H1 (cell line): Measurements from ENCODE around the gene TMED10. TPM values are rescaled to one million over a fixed set of nuclear protein-coding genes. Genes with fewer than 3 reads are reported as not detected.

ENCODE experiments used
- CTCF ChIA-PET: fragments of 300-600 bp; sonication (Branson Sonifier 250); formaldehyde crosslinking; loops from one replicate; lab custom pipeline; 2021; ENCODE audit not compliant: partially characterized antibody; lab: Charles Lee
- POLR2A ChIA-PET: fragments of 300-600 bp; sonication (Branson Sonifier 250); formaldehyde crosslinking; loops from one replicate; lab custom pipeline; 2021; ENCODE audit warnings: inconsistent platforms; ENCODE audit not compliant: partially characterized antibody; lab: Charles Lee
- DNase-seq, 2 experiments: peaks; one replicate each; pipeline versions ENCODE4 v3.0.0 to v3.0.0-alpha.2; 2010 to 2022; ENCODE audit warnings: low spot score in 2 of 2, low read depth in 1 of 2, mixed read lengths in 1 of 2
- FAIRE-seq: peaks from 2 replicates; lab custom pipeline; 2011; peaks lifted over from hg19 to GRCh38; lab: Jason Lieb, UNC
- H2AFZ ChIP-seq: 2 replicates; pipeline ENCODE4 v1.8.1; 2012; ENCODE audit warnings: low read length, inconsistent platforms
- H2AK5ac ChIP-seq: 2 replicates; pipeline ENCODE4 v1.6.1; 2013; ENCODE audit warnings: low read depth, low read length
- H2BK120ac ChIP-seq: replicated peaks from 2 replicates; pipeline ENCODE3; 2013; ENCODE audit warnings: low read depth, low read length, inconsistent platforms
- H2BK12ac ChIP-seq: 2 replicates; pipeline ENCODE4 v1.6.1; 2013; ENCODE audit warnings: low read depth, low read length
- H2BK15ac ChIP-seq: 2 replicates; pipeline ENCODE4 v1.6.1; 2013; ENCODE audit warnings: low read length
- H2BK20ac ChIP-seq: 2 replicates; pipeline ENCODE4 v1.6.1; 2013; ENCODE audit warnings: low read length
- H2BK5ac ChIP-seq: 2 replicates; pipeline ENCODE4 v1.6.1; 2013; ENCODE audit warnings: low read depth, low read length
- H3K14ac ChIP-seq: 2 replicates; pipeline ENCODE4 v1.6.1; 2013; ENCODE audit warnings: inconsistent platforms; ENCODE audit not compliant: insufficient read length
- H3K18ac ChIP-seq: 2 replicates; pipeline ENCODE4 v1.6.1; 2013; ENCODE audit warnings: low read length; ENCODE audit errors: extremely low read depth
- H3K23ac ChIP-seq: 2 replicates; pipeline ENCODE4 v1.6.1; 2013; ENCODE audit warnings: inconsistent platforms; ENCODE audit not compliant: insufficient read length
- H3K23me2 ChIP-seq: 2 replicates; pipeline ENCODE4 v1.6.1; 2013; ENCODE audit warnings: low read depth, low read length
- H3K27ac ChIP-seq: 2 replicates; pipeline ENCODE4 v1.6.1; 2011; ENCODE audit warnings: low read depth, low read length, inconsistent platforms
- H3K27me3 ChIP-seq, 4 experiments: replicated peaks in 1 of 4; 1 replicate in 1 of 4; 2 replicates in 3 of 4; pipeline versions ENCODE4 v1.6.1 to v1.8.1; 2011 to 2013; ENCODE audit warnings: low read length in 3 of 4, mild to moderate bottlenecking in 3 of 4, inconsistent platforms in 2 of 4, mixed read lengths in 2 of 4, moderate library complexity in 1 of 4; ENCODE audit not compliant: control insufficient read depth in 3 of 4, insufficient read depth in 3 of 4; ENCODE audit errors: extremely low read depth in 1 of 4
- H3K36me3 ChIP-seq, 4 experiments: 2 replicates each; pipeline versions ENCODE4 v1.6.1 to v1.8.1; 2011 to 2013; ENCODE audit warnings: mild to moderate bottlenecking in 4 of 4, low read length in 3 of 4, moderate library complexity in 2 of 4, control low read depth in 1 of 4, inconsistent platforms in 1 of 4; ENCODE audit not compliant: insufficient read depth in 4 of 4, control insufficient read depth in 2 of 4
- H3K4ac ChIP-seq: replicated peaks from 2 replicates; pipeline ENCODE3; 2013; ENCODE audit warnings: low read length, low read depth, mixed read lengths, inconsistent platforms; ENCODE audit not compliant: insufficient read length
- H3K4me1 ChIP-seq, 4 experiments: replicated peaks in 1 of 4; 1 replicate in 1 of 4; 2 replicates in 3 of 4; pipeline versions ENCODE4 v1.6.1 to v1.8.1; 2011 to 2013; ENCODE audit warnings: low read length in 3 of 4, inconsistent platforms in 2 of 4, mixed read lengths in 1 of 4; ENCODE audit not compliant: insufficient read depth in 4 of 4, control insufficient read depth in 3 of 4
- H3K4me2 ChIP-seq, 2 experiments: 2 replicates each; pipeline versions ENCODE4 v1.6.1 to v1.8.1; 2011 to 2013; ENCODE audit warnings: low read depth in 2 of 2, low read length in 2 of 2, control low read depth in 1 of 2, inconsistent platforms in 1 of 2, mild to moderate bottlenecking in 1 of 2; ENCODE audit not compliant: insufficient read depth in 1 of 2
- H3K4me3 ChIP-seq, 4 experiments: fragments of 200-600, 300-600 bp in 1 of 4; sonication (generic), shearing (Covaris generic), sonication (Bioruptor Twin) in 1 of 4; 2 replicates each; pipeline versions ENCODE4 v1.5.1 to v1.8.1; 2011 to 2016; ENCODE audit warnings: low read length in 4 of 4, low read depth in 3 of 4, control low read depth in 2 of 4, inconsistent platforms in 2 of 4, mild to moderate bottlenecking in 2 of 4, mixed read lengths in 1 of 4, moderate library complexity in 1 of 4; ENCODE audit not compliant: insufficient read depth in 2 of 4; ENCODE audit errors: extremely low read depth in 1 of 4
- H3K56ac ChIP-seq: replicated peaks from 2 replicates; pipeline ENCODE3; 2013; ENCODE audit warnings: low read depth, mild to moderate bottlenecking, mixed read lengths, low read length, inconsistent platforms; ENCODE audit not compliant: insufficient read length
- H3K79me1 ChIP-seq: 2 replicates; pipeline ENCODE4 v1.6.1; 2013; ENCODE audit warnings: low read depth, low read length, control low read depth
- H3K79me2 ChIP-seq, 2 experiments: 2 replicates each; pipeline versions ENCODE4 v1.6.1 to v1.8.1; 2012 to 2013; ENCODE audit warnings: low read length in 2 of 2, mild to moderate bottlenecking in 2 of 2, inconsistent platforms in 1 of 2; ENCODE audit not compliant: insufficient read depth in 2 of 2, control insufficient read depth in 1 of 2
- H3K9ac ChIP-seq, 4 experiments: replicated peaks in 1 of 4; 1 replicate in 1 of 4; 2 replicates in 3 of 4; pipeline versions ENCODE4 v1.6.1 to v1.8.1; 2011 to 2013; ENCODE audit warnings: low read depth in 3 of 4, low read length in 3 of 4, control low read depth in 2 of 4, mild to moderate bottlenecking in 2 of 4, moderate library complexity in 2 of 4, inconsistent platforms in 1 of 4; ENCODE audit errors: extremely low read depth in 1 of 4
- H3K9me3 ChIP-seq, 2 experiments: 2 replicates each; pipeline versions ENCODE4 v1.6.1 to v1.8.1; 2012 to 2013; ENCODE audit warnings: mild to moderate bottlenecking in 2 of 2, moderate library complexity in 2 of 2, control low read depth in 1 of 2, inconsistent platforms in 1 of 2, low read depth in 1 of 2, low read length in 1 of 2, mixed read lengths in 1 of 2; ENCODE audit not compliant: insufficient read depth in 2 of 2
- H4K20me1 ChIP-seq, 2 experiments: replicated peaks in 1 of 2; 2 replicates each; pipeline versions ENCODE3 to v1.8.1; 2011 to 2013; ENCODE audit warnings: inconsistent platforms in 2 of 2, low read length in 2 of 2, mild to moderate bottlenecking in 1 of 2; ENCODE audit not compliant: insufficient read depth in 2 of 2, control insufficient read depth in 1 of 2
- H4K5ac ChIP-seq: 2 replicates; pipeline ENCODE4 v1.6.1; 2013; ENCODE audit warnings: low read length, low read depth, mixed read lengths, inconsistent platforms; ENCODE audit not compliant: insufficient read length
- H4K8ac ChIP-seq: 2 replicates; pipeline ENCODE4 v1.8.0; 2013; ENCODE audit warnings: mild to moderate bottlenecking, moderate library complexity, low read length, inconsistent platforms; ENCODE audit not compliant: insufficient read depth; ENCODE audit errors: extremely low read depth
- H4K91ac ChIP-seq: replicated peaks from 2 replicates; pipeline ENCODE3; 2013; ENCODE audit warnings: low read length, mixed read lengths, inconsistent platforms; ENCODE audit not compliant: insufficient read length
- ATF3 ChIP-seq: IDR thresholded peaks from 2 replicates; pipeline ENCODE4 v1.6.1; 2011; ENCODE audit warnings: low read depth, mild to moderate bottlenecking, low read length; ENCODE audit not compliant: insufficient read depth
- BACH1 ChIP-seq: IDR thresholded peaks from 2 replicates; pipeline ENCODE4 v1.6.1; 2012; ENCODE audit warnings: low read length, improper control_type of control experiment
- CBX5 ChIP-seq: fragments of 300-800, 300-1000 bp; sonication (generic); IDR thresholded peaks from 2 replicates; pipeline ENCODE4 v1.7.1; 2016; ENCODE audit warnings: antibody characterized with exemption, low read length, low read depth
- CBX8 ChIP-seq: fragments of 300-800, 300-1000 bp; sonication (generic); IDR thresholded peaks from 2 replicates; pipeline ENCODE4 v1.7.1; 2016; ENCODE audit warnings: low read depth, low read length, borderline replicate concordance
- CHD1 ChIP-seq: IDR thresholded peaks from 2 replicates; pipeline ENCODE4 v1.6.1; 2012; ENCODE audit warnings: low read depth, low read length, improper control_type of control experiment
- CREB1 ChIP-seq: IDR thresholded peaks from 2 replicates; pipeline ENCODE4 v1.6.1; 2012; ENCODE audit warnings: inconsistent platforms
- GTF2F1 ChIP-seq: IDR thresholded peaks from 2 replicates; pipeline ENCODE4 v1.6.1; 2012; ENCODE audit warnings: low read depth, low read length, improper control_type of control experiment, borderline replicate concordance
- POU5F1 ChIP-seq: IDR thresholded peaks from 2 replicates; pipeline ENCODE4 v1.6.1; 2011; ENCODE audit warnings: low read depth, mild to moderate bottlenecking, low read length, moderate library complexity
- RXRA ChIP-seq: IDR thresholded peaks from 2 replicates; pipeline ENCODE4 v1.6.1; 2011; ENCODE audit warnings: low read depth, mild to moderate bottlenecking, low read length, moderate library complexity; ENCODE audit not compliant: insufficient read depth
- SAP30 ChIP-seq: fragments of 300-600 bp; sonication (generic); IDR thresholded peaks from 2 replicates; pipeline ENCODE4 v1.7.1; 2012; ENCODE audit warnings: low read length, moderate library complexity, mild to moderate bottlenecking, inconsistent platforms; ENCODE audit not compliant: insufficient read depth, insufficient replicate concordance
- SIRT6 ChIP-seq: IDR thresholded peaks from one replicate; pipeline ENCODE4 v1.7.1; 2012; ENCODE audit warnings: low read length, inconsistent platforms
- SIX5 ChIP-seq: IDR thresholded peaks from 2 replicates; pipeline ENCODE4 v1.6.1; 2011; ENCODE audit warnings: mild to moderate bottlenecking, low read depth, low read length
- TBP ChIP-seq: IDR thresholded peaks from 2 replicates; pipeline ENCODE4 v1.6.1; 2011; ENCODE audit warnings: low read depth, low read length, improper control_type of control experiment
- WGBS, 2 experiments: shearing (Covaris generic) in 1 of 2; methylation state at CpG; one replicate each; pipeline versions ENCODE4 v1.1.6 to v1.1.7; 2013 to 2015; ENCODE audit warnings: low lambda C conversion rate in 2 of 2, mixed read lengths in 2 of 2, inconsistent platforms in 1 of 2, low coverage in 1 of 2, missing lambda C conversion rate in 1 of 2; ENCODE audit not compliant: insufficient replicate concordance in 2 of 2, insufficient coverage in 1 of 2, insufficient read length in 1 of 2; ENCODE audit errors: extremely low coverage in 1 of 2, missing lambda C conversion rate in 1 of 2; 5-methylcytosine and 5-hydroxymethylcytosine counted together
- polyA plus RNA-seq, 7 experiments: library from polyadenylated mRNA; depleted of rRNA in 3 of 7; stranded (reverse) in 5 of 7; unstranded in 2 of 7; fragments of >200 nt in 5 of 7; fragments of 200-250 nt in 2 of 7; gene quantifications; 1 replicate in 5 of 7; 2 replicates in 1 of 7; 4 replicates in 1 of 7; pipeline versions ENCODE4 v1.2.1 to v1.2.3, GENCODE V29; 2011 to 2013; ENCODE audit warnings: missing spikeins in 2 of 7, mixed read lengths in 2 of 7
- total RNA-seq: library from RNA; stranded (reverse); fragmentation: NEBNext Ultra II Directional; extraction: Animal tissue kit (Norgen Biotek cat#: 25700); gene quantifications from 2 replicates; pipeline ENCODE4 v1.2.1, GENCODE V29; 2021

Gene TMED10
- total and polyA plus RNA-seq, 2 of the 8 experiments (the other 6 are each of a cell fraction or from before 2014, with no cell fraction given): 218 to 250 TPM

- TF ChIP-seq CBX8: no peak
- TF ChIP-seq RXRA: no peak
- no peak for TF ChIP-seq SAP30
- no peak for TF ChIP-seq CHD1
- no peak for TF ChIP-seq ATF3
- TF ChIP-seq CREB1: no peak
- no peak for TF ChIP-seq POU5F1
- TF ChIP-seq BACH1: no peak
- TF ChIP-seq TBP: no peak
- TF ChIP-seq CBX5: no peak
- TF ChIP-seq SIRT6: no peak
- no peak for TF ChIP-seq SIX5
- no peak for TF ChIP-seq GTF2F1
- no peak overlapping the region for H2BK12ac ChIP-seq
- no peaks in the 10 kb centered on the region for H3K23me2 ChIP-seq
- no peaks in the 10 kb centered on the region for H3K27me3 ChIP-seq
- H3K79me1 ChIP-seq: no peaks in the 10 kb centered on the region
- H4K20me1 ChIP-seq: no peaks in the 10 kb centered on the region
- no peak overlapping the region for H3K14ac ChIP-seq
- no peak overlapping the region for H3K4ac ChIP-seq
- no peaks in the 10 kb centered on the region for H3K36me3 ChIP-seq
- FAIRE-seq (no peak), DNase-seq (no peak)
- H3K23ac ChIP-seq: no peak overlapping the region
- H3K79me2 ChIP-seq: no peaks in the 10 kb centered on the region
- no peak overlapping the region for H3K9ac ChIP-seq
- no peak overlapping the region for H3K27ac ChIP-seq
- H2BK120ac ChIP-seq: no peak overlapping the region
- no peaks in the 10 kb centered on the region for H3K9me3 ChIP-seq
- no peak overlapping the region for H4K8ac ChIP-seq
- WGBS, 2 experiments: 95% methylated on average over 2 of the region's 2 CpGs; no CpG with 5 or more reads in 1 of the 2 experiments
- H2AK5ac ChIP-seq: no peak overlapping the region
- H3K56ac ChIP-seq: no peak overlapping the region
- H4K5ac ChIP-seq: no peak overlapping the region
- no peak overlapping the region for H2BK20ac ChIP-seq
- CTCF ChIA-PET: interaction anchor here (2.0 kb wide), 1 partner anchor 27 kb away, joined by 5 read pairs; no protein-coding TSS in a partner anchor
- H3K4me1 ChIP-seq: no peaks in the 10 kb centered on the region; a peak in 1 of 7 replicates
- no peak overlapping the region for H3K18ac ChIP-seq
- no peak overlapping the region for H3K4me3 ChIP-seq
- H2AFZ ChIP-seq: no peak overlapping the region
- POLR2A ChIA-PET: interaction anchor here (0.7 kb wide), 1 partner anchor 18 kb away, joined by 6 read pairs; no protein-coding TSS in a partner anchor
- no peak overlapping the region for H4K91ac ChIP-seq
- no peak overlapping the region for H2BK5ac ChIP-seq
- no peak overlapping the region for H2BK15ac ChIP-seq
- H3K4me2 ChIP-seq: no peak overlapping the region
Observed at GRCh38 chr14:75202657-75203056, 26.2 kb upstream of the TMED10 start.
